Panc1 (cell line): ENCODE data around the gene CAPNS1.

Source experiments
- CTCF ChIP-seq: fragments of 450-650 bp; IDR thresholded peaks from 2 replicates; pipeline ENCODE4 v1.5.1; 2017; ENCODE audit warnings: mild to moderate bottlenecking
- POLR2AphosphoS5 ChIP-seq: IDR thresholded peaks from 2 replicates; pipeline ENCODE4 v1.6.1; 2012; ENCODE audit warnings: mild to moderate bottlenecking, low read depth, low read length, moderate library complexity
- REST ChIP-seq, 2 experiments: IDR thresholded peaks; 2 replicates each; pipeline ENCODE4 v1.6.1; 2011 to 2012; ENCODE audit warnings: low read depth in 2 of 2, control low read depth in 1 of 2, low read length in 1 of 2, mild to moderate bottlenecking in 1 of 2, moderate library complexity in 1 of 2; ENCODE audit not compliant: insufficient read depth in 1 of 2
- SIN3A ChIP-seq: IDR thresholded peaks from 2 replicates; pipeline ENCODE4 v1.6.1; 2012; ENCODE audit warnings: low read depth, mild to moderate bottlenecking, low read length, moderate library complexity, borderline replicate concordance; ENCODE audit not compliant: insufficient read depth
- TCF7L2 ChIP-seq: IDR thresholded peaks from 2 replicates; pipeline ENCODE4 v1.6.1; 2011; ENCODE audit warnings: mild to moderate bottlenecking, low read depth, low read length, inconsistent platforms

GRCh38 chr19:36142496-36142895, 2.6 kb downstream of the CAPNS1 start:
- TF ChIP-seq CTCF, result no peak
- no peak for TF ChIP-seq SIN3A
- no peak for TF ChIP-seq POLR2AphosphoS5
- TF ChIP-seq REST (IDR thresholded peaks at IDR 0.05; ENCODE audit: insufficient read depth in 1 of 2, low read depth in 2 of 2, low read length in 1 of 2), result no peak
- no peak for TF ChIP-seq TCF7L2
